Effector CD4-positive, alpha-beta T cell (primary cell): Measurements from ENCODE around the gene FLACC1.

Source experiments
- DNase-seq: peaks from one replicate; pipeline ENCODE4 v3.0.0-alpha.2; 2020

The FLACC1 gene

GRCh38 chr2:201275069-201275468 is 82.1 kb downstream of the FLACC1 start:
- DNase-seq: no peak

- no peak for DNase-seq
Measured at GRCh38 chr2:201273330-201273983, 83.7 kb downstream of the FLACC1 start.

GRCh38 chr2:201271917-201272316 is 85.2 kb downstream of the FLACC1 start:
- no peak for DNase-seq

- no peak for DNase-seq
Measured at GRCh38 chr2:201270293-201271001, 86.7 kb downstream of the FLACC1 start.

GRCh38 chr2:201269764-201270163 is 87.4 kb downstream of the FLACC1 start:
- DNase-seq: no peak

GRCh38 chr2:201267278-201268030 is 89.7 kb downstream of the FLACC1 start:
- no peak for DNase-seq

GRCh38 chr2:201266629-201267028 is 90.5 kb downstream of the FLACC1 start:
- no peak for DNase-seq

GRCh38 chr2:201264472-201265173 is 92.5 kb downstream of the FLACC1 start:
- no peak for DNase-seq

- no peak for DNase-seq
Measured at GRCh38 chr2:201263779-201264178, 93.4 kb downstream of the FLACC1 start.

GRCh38 chr2:201262718-201263117 is 94.4 kb downstream of the FLACC1 start:
- DNase-seq: no peak

- no peak for DNase-seq
Measured at GRCh38 chr2:201261906-201262305, 95.2 kb downstream of the FLACC1 start.

- DNase-seq: peak; percentile 50
Measured at GRCh38 chr2:201261471-201261870, 95.7 kb downstream of the FLACC1 start.

- DNase-seq: peak; percentile 72
Measured at GRCh38 chr2:201260302-201260800, 96.8 kb downstream of the FLACC1 start, which contains the start of gene CASP8. TSS of gene CASP8 (plus strand) at chr2:201260536. CDS start at chr2:201266487, 5,951 bp downstream.

GRCh38 chr2:201258666-201259615 is 98.2 kb downstream of the FLACC1 start:
- DNase-seq: no peak

GRCh38 chr2:201257956-201258665 is 99.0 kb downstream of the FLACC1 start:
- peak; percentile 92 for DNase-seq

GRCh38 chr2:201257381-201257955 is 99.7 kb downstream of the FLACC1 start:
- DNase-seq: peak; percentile 47

GRCh38 chr2:201256082-201256481 is 101.1 kb downstream of the FLACC1 start:
- DNase-seq: no peak

GRCh38 chr2:201255408-201256033 is 101.6 kb downstream of the FLACC1 start:
- no peak for DNase-seq

- no peak for DNase-seq
Measured at GRCh38 chr2:201254081-201254730, 102.9 kb downstream of the FLACC1 start.
